Lower leg skin (tissue), 4 donors: ENCODE measurements around the gene CENPS. TPM values are rescaled to one million over a fixed set of nuclear protein-coding genes. Genes with fewer than 3 reads are reported as not detected.
"Not testable (repeated sequence)": the region's sequence is repeated elsewhere in the genome, so short reads cannot be mapped to it uniquely, and the experiment has no call there.

Source experiments
- DNase-seq, 2 donors: peaks; one replicate each; pipeline ENCODE4 v3.0.0-alpha.2; 2019; ENCODE audit warnings: low spot score in 2 of 2
- H3K4me3 ChIP-seq: fragments of 200-600 bp; sonication (generic); 2 replicates; pipeline ENCODE4 v1.5.1; 2017; ENCODE audit warnings: mild to moderate bottlenecking, low read depth; ENCODE audit not compliant: poor library complexity, severe bottlenecking
- CTCF ChIP-seq, 3 donors: fragments of 450-650 bp; IDR thresholded peaks; one replicate each; pipeline ENCODE4 v1.5.1; 2016; ENCODE audit warnings: antibody characterized with exemption in 3 of 3, mild to moderate bottlenecking in 3 of 3, moderate library complexity in 2 of 3
- POLR2A ChIP-seq, 2 donors: fragments of 450-650 bp; IDR thresholded peaks; one replicate each; pipeline ENCODE4 v1.6.1; 2016 to 2017; ENCODE audit warnings: antibody characterized with exemption in 2 of 2, mild to moderate bottlenecking in 1 of 2, moderate library complexity in 1 of 2
- WGBS, 2 donors: methylation state at CpG; one replicate each; pipeline ENCODE4 v1.1.5; 2018; 5-methylcytosine and 5-hydroxymethylcytosine counted together
- intact Hi-C: fragments of 100-400 bp; cut with DNase I; formaldehyde crosslinking; loops from one replicate; pipeline ENCODE4 v1.15.0; 2023; ENCODE audit warnings: low total_unique reads
- total RNA-seq, 4 donors: library from RNA; depleted of rRNA; stranded (reverse); fragments of >200 nt; gene quantifications; one replicate each; pipeline ENCODE4 v1.1.0, GENCODE V29; 2016

CENPS gene
- total RNA-seq, 4 donors from 2014 or later: 0.42 to 1.8 (median 0.97) TPM

- H3K4me3 ChIP-seq: no peak overlapping the region
- WGBS, 2 donors: 83 to 85% methylated on average over 2 of the region's 2 CpGs
- intact Hi-C loops: no loop called here
- TF ChIP-seq CTCF (IDR thresholded peaks at IDR 0.05) (no peak), POLR2A (IDR thresholded peaks at IDR 0.05) (no peak)
- DNase-seq: no peak
These were observed 23.0 kb upstream of the CENPS start for GRCh38 chr1:10407201-10407600.

GRCh38 chr1:10415211-10415930 lies 14.9 kb upstream of the CENPS start:
- intact Hi-C loops: no loop called here
- DNase-seq: peak in 1 of 2 donors; percentile 28
- TF ChIP-seq POLR2A (IDR thresholded peaks at IDR 0.05) (no peak), CTCF (IDR thresholded peaks at IDR 0.05) (no peak)
- 53 to 60% methylated on average over 6 of the region's 6 CpGs for WGBS, 2 donors
- H3K4me3 ChIP-seq: no peak overlapping the region

- intact Hi-C loops, DNase-seq, H3K4me3 ChIP-seq: not testable (repeated sequence)
- WGBS, 2 donors: 93 to 97% methylated on average over 1 of the region's 1 CpG
These were observed 14.3 kb upstream of the CENPS start for GRCh38 chr1:10415967-10416366.

GRCh38 chr1:10418741-10419140 lies 11.5 kb upstream of the CENPS start:
- 93 to 94% methylated on average over 8 of the region's 8 CpGs for WGBS, 2 donors
- intact Hi-C loops, H3K4me3 ChIP-seq, DNase-seq: not testable (repeated sequence)

GRCh38 chr1:10419351-10419750 lies 10.9 kb upstream of the CENPS start:
- WGBS, 2 donors: 83 to 93% methylated on average over 15 of the region's 15 CpGs
- no peak for TF ChIP-seq CTCF (IDR thresholded peaks at IDR 0.05)
- TF ChIP-seq POLR2A (IDR thresholded peaks at IDR 0.05): no peak
- H3K4me3 ChIP-seq: no peak overlapping the region
- intact Hi-C loops: no loop called here
- DNase-seq: no peak

GRCh38 chr1:10421637-10422036 lies 8.6 kb upstream of the CENPS start:
- TF ChIP-seq POLR2A (IDR thresholded peaks at IDR 0.05) (no peak), CTCF (IDR thresholded peaks at IDR 0.05) (no peak)
- H3K4me3 ChIP-seq: no peak overlapping the region
- no peak for DNase-seq
- intact Hi-C loops: no loop called here
- 91 to 98% methylated on average over 5 of the region's 5 CpGs for WGBS, 2 donors

GRCh38 chr1:10424034-10424433 lies 6.2 kb upstream of the CENPS start:
- DNase-seq: peak in 1 of 2 donors; percentile 23
- TF ChIP-seq POLR2A (IDR thresholded peaks at IDR 0.05): no peak
- no peak for TF ChIP-seq CTCF (IDR thresholded peaks at IDR 0.05)
- 45 to 46% methylated on average over 9 of the region's 9 CpGs for WGBS, 2 donors
- intact Hi-C loops: no loop called here
- H3K4me3 ChIP-seq: no peak overlapping the region
